Breast epithelium (tissue), 4 donors: Measurements from ENCODE around the gene FMC1. TPM values are rescaled to one million over a fixed set of nuclear protein-coding genes. Genes with fewer than 3 reads are reported as not detected.

Experiments used
- DNase-seq, 2 donors: peaks; one replicate each; pipeline ENCODE4 v3.0.0-alpha.2; 2019; ENCODE audit warnings: low spot score in 2 of 2
- H3K27ac ChIP-seq, 2 donors: fragments of 200-600 bp; sonication (generic) in 1 of 2; one replicate each; pipeline ENCODE4 v1.5.1; 2016 to 2019; ENCODE audit warnings: mild to moderate bottlenecking in 1 of 2
- H3K27me3 ChIP-seq, 2 donors: fragments of 200-600 bp; sonication (generic) in 1 of 2; one replicate each; pipeline versions ENCODE4 v1.5.1 to v1.6.0; 2017 to 2019; ENCODE audit warnings: control low read depth in 1 of 2, mild to moderate bottlenecking in 1 of 2
- H3K36me3 ChIP-seq: fragments of 200-600 bp; one replicate; pipeline ENCODE4 v1.5.1; 2019
- H3K4me1 ChIP-seq, 2 donors: fragments of 200-600 bp; sonication (generic); one replicate each; pipeline ENCODE4 v1.5.1; 2016 to 2019; ENCODE audit warnings: control low read depth in 1 of 2
- H3K4me3 ChIP-seq, 3 donors: fragments of 200-600 bp; sonication (generic); 1 replicate in 2 of 3; 2 replicates in 1 of 3; pipeline ENCODE4 v1.5.1; 2016 to 2019; ENCODE audit warnings: mild to moderate bottlenecking in 3 of 3, moderate library complexity in 2 of 3
- H3K9me3 ChIP-seq, 2 donors: fragments of 200-600 bp; sonication (generic) in 1 of 2; one replicate each; pipeline ENCODE4 v1.5.1; 2016 to 2019; ENCODE audit warnings: control low read depth in 1 of 2
- CTCF ChIP-seq, 3 donors: fragments of 450-650 bp; IDR thresholded peaks; one replicate each; pipeline ENCODE4 v1.5.1; 2016 to 2017; ENCODE audit warnings: antibody characterized with exemption in 3 of 3, mild to moderate bottlenecking in 3 of 3, moderate library complexity in 3 of 3
- POLR2A ChIP-seq: fragments of 450-650 bp; IDR thresholded peaks from one replicate; pipeline ENCODE4 v1.6.1; 2016; ENCODE audit warnings: antibody characterized with exemption, mild to moderate bottlenecking, moderate library complexity
- POLR2AphosphoS5 ChIP-seq, 3 donors: sonication (generic); formaldehyde crosslinking; IDR thresholded peaks; one replicate each; pipeline ENCODE4 v1.6.1; 2017; ENCODE audit warnings: antibody characterized with exemption in 3 of 3
- intact Hi-C: fragments of 100-400 bp; cut with DNase I; formaldehyde crosslinking; loops from one replicate; pipeline ENCODE4 v1.15.1; 2023; ENCODE audit warnings: low total_unique reads
- total RNA-seq, 3 donors: library from RNA; depleted of rRNA; stranded (reverse); fragments of >200 nt; gene quantifications; one replicate each; pipeline ENCODE4 v1.1.0, GENCODE V29; 2016

FMC1 gene
- total RNA-seq, 3 donors from 2014 or later = 12.5 to 13.9 (median 13.5) TPM

DNA sequence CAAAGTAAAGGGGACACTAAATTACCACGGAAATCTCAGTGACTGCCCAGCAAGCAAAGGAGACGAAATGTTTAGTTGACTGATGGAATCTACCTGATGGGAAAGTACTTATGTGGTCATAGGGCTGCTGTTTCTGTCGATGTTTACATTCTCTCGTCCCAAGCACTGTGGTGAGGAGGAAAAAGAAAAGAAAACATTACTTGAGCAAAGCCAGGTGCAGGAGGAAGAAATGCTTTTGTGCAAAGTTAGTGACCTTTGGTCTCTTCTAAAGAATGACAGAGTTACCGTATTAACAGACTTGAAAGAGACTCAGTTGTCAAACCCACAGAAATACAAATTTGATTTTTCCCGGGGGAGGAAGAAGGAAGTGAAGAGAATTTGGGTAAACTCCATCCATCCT, 43.3 kb upstream of the FMC1 start:
- TF ChIP-seq POLR2A (no peak), POLR2AphosphoS5 (IDR thresholded peaks at IDR 0.05) (no peak), CTCF (IDR thresholded peaks at IDR 0.05) (no peak)
- H3K27ac ChIP-seq = no peak overlapping the region
- H3K36me3 ChIP-seq = no peaks in the 10 kb centered on the region
- DNase-seq = no peak
- H3K9me3 ChIP-seq = no peaks in the 10 kb centered on the region
- H3K27me3 ChIP-seq = no peaks in the 10 kb centered on the region
- no peak overlapping the region for H3K4me3 ChIP-seq
- no peaks in the 10 kb centered on the region for H3K4me1 ChIP-seq
- intact Hi-C loops = no loop called here

- Histone ChIP-seq H3K4me1 (no peaks in the 10 kb centered on the region), H3K27ac (no peak overlapping the region), H3K36me3 (no peaks in the 10 kb centered on the region), H3K4me3 (no peak overlapping the region), H3K27me3 (no peaks in the 10 kb centered on the region), H3K9me3 (no peaks in the 10 kb centered on the region)
- intact Hi-C loops = no loop called here
- TF ChIP-seq POLR2A = no peak
- no peak for TF ChIP-seq POLR2AphosphoS5 (IDR thresholded peaks at IDR 0.05)
- TF ChIP-seq CTCF (IDR thresholded peaks at IDR 0.05) = no peak
- DNase-seq = no peak
These were observed 41.8 kb upstream of the FMC1 start for GRCh38 chr7:139299296-139299695.

DNA sequence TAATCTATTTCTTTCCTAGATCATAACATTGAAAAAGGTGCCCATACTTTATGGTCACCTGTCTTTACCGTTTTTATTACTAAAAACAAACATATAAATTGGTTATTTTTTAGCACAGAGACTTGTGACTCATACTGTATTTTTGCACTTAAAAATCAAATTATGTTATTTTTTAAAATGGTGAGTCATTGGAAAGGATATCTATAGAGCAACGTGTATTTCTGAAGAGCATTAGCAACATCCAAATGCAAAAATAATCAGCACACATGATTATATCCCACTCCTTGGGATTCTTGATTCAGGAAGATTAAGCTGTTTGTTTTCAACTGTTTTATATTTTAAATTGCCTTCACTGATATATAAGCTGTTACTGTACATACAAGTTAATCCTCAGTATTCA, 40.7 kb upstream of the FMC1 start:
- TF ChIP-seq CTCF (IDR thresholded peaks at IDR 0.05) (no peak), POLR2A (no peak), POLR2AphosphoS5 (IDR thresholded peaks at IDR 0.05) (no peak)

GRCh38 chr7:139304517-139304916, 36.6 kb upstream of the FMC1 start:
- H3K36me3 ChIP-seq = no peaks in the 10 kb centered on the region
- TF ChIP-seq POLR2A = no peak
- no peaks in the 10 kb centered on the region for H3K4me1 ChIP-seq
- intact Hi-C loops = no loop called here
- H3K9me3 ChIP-seq = no peaks in the 10 kb centered on the region
- no peak overlapping the region for H3K4me3 ChIP-seq
- H3K27ac ChIP-seq = no peak overlapping the region
- H3K27me3 ChIP-seq = no peaks in the 10 kb centered on the region
- DNase-seq = no peak

More for the DNA sequence above, 40.7 kb upstream of the FMC1 start:
- Histone ChIP-seq H3K4me3 (no peak overlapping the region), H3K27me3 (no peaks in the 10 kb centered on the region), H3K36me3 (no peaks in the 10 kb centered on the region), H3K9me3 (no peaks in the 10 kb centered on the region), H3K4me1 (no peaks in the 10 kb centered on the region), H3K27ac (no peak overlapping the region)
- DNase-seq = no peak
- intact Hi-C loops = no loop called here

GRCh38 chr7:139317939-139318505, 23.1 kb upstream of the FMC1 start:
- Histone ChIP-seq H3K9me3 (no peaks in the 10 kb centered on the region), H3K27ac (no peak overlapping the region)
- DNase-seq = no peak

More at GRCh38 chr7:139317939-139318505, 23.1 kb upstream of the FMC1 start:
- Histone ChIP-seq H3K4me1 (no peaks in the 10 kb centered on the region), H3K36me3 (no peaks in the 10 kb centered on the region), H3K4me3 (no peak overlapping the region), H3K27me3 (no peaks in the 10 kb centered on the region)
- intact Hi-C loops = no loop called here
- TF ChIP-seq POLR2A (no peak), POLR2AphosphoS5 (IDR thresholded peaks at IDR 0.05) (no peak), CTCF (IDR thresholded peaks at IDR 0.05) (no peak)
